HCT116 (cell line): Measurements from ENCODE around the gene CCDC91. TPM values are rescaled to one million over a fixed set of nuclear protein-coding genes. Genes with fewer than 3 reads are reported as not detected.

Experiments
- ATAC-seq: fragments of 200-7000 bp; cut with Tn5 transposase; 2 replicates; pipeline ENCODE4 v1.9.1; 2020; ENCODE audit warnings: mild to moderate bottlenecking, moderate library complexity
- BruUV-seq: library from RNA; stranded (reverse); fragments of 400-500 nt; replicated peaks from 2 replicates; lab custom pipeline; 2021; lab: Mats Ljungman, UMichigan
- CTCF ChIA-PET: fragments of 300-600 bp; sonication (Branson Sonifier 250); formaldehyde crosslinking; loops from one replicate; lab custom pipeline; 2021; ENCODE audit warnings: antibody characterized with exemption; lab: Charles Lee
- POLR2A ChIA-PET: fragments of 300-600, 350-600 bp; sonication (Branson Sonifier 250); formaldehyde crosslinking; loops from one replicate; lab custom pipeline; 2021; ENCODE audit warnings: antibody characterized with exemption; lab: Charles Lee
- RAD21 ChIA-PET, 2 experiments: fragments of 300-600 bp; sonication (Branson Sonifier 250); formaldehyde crosslinking; loops; one replicate each; lab custom pipeline; 2023; ENCODE audit warnings: low total read pairs in 2 of 2; ENCODE audit not compliant: uncharacterized antibody in 2 of 2, unreplicated experiment in 2 of 2, low non-redundant PET in 1 of 2; lab: Charles Lee
- DNase-seq: peaks from one replicate; pipeline ENCODE4 v3.0.0-alpha.2; 2010; ENCODE audit warnings: low read depth, low spot score
- H2AFZ ChIP-seq: fragments of 200-600 bp; shearing (Covaris generic), sonication (generic); 2 replicates; pipeline ENCODE4 v1.6.1; 2017; ENCODE audit warnings: low read depth, mixed run types, mixed read lengths, antibody characterized with exemption, low read length; ENCODE audit not compliant: poor library complexity, severe bottlenecking
- H3K27ac ChIP-seq: 2 replicates; pipeline ENCODE4 v1.5.1; 2012; ENCODE audit warnings: low read depth, low read length
- H3K27me3 ChIP-seq: fragments of 200-600 bp; sonication (generic); 2 replicates; pipeline ENCODE4 v1.6.1; 2016; ENCODE audit warnings: mixed run types, low read length, mixed read lengths; ENCODE audit not compliant: insufficient read depth
- H3K36me3 ChIP-seq, 2 experiments: fragments of 200-500 bp in 1 of 2; fragments of 200-600 bp in 1 of 2; sonication (Bioruptor generic) in 1 of 2; sonication (generic) in 1 of 2; 2 replicates each; pipeline versions ENCODE4 v1.5.1 to v1.6.1; 2014 to 2016; ENCODE audit warnings: low read length in 2 of 2, inconsistent platforms in 1 of 2, mixed read lengths in 1 of 2, mixed run types in 1 of 2; ENCODE audit not compliant: insufficient read depth in 2 of 2, control insufficient read depth in 1 of 2
- H3K4me1 ChIP-seq, 2 experiments: fragments of 200-600 bp in 1 of 2; sonication (generic) in 1 of 2; 2 replicates each; pipeline versions ENCODE4 v1.5.1 to v1.6.1; 2012 to 2017; ENCODE audit warnings: low read length in 2 of 2, inconsistent platforms in 1 of 2, mild to moderate bottlenecking in 1 of 2, mixed read lengths in 1 of 2, mixed run types in 1 of 2, moderate library complexity in 1 of 2; ENCODE audit not compliant: insufficient read depth in 2 of 2, control insufficient read depth in 1 of 2
- H3K4me2 ChIP-seq: fragments of 200-600 bp; sonication (generic); 2 replicates; pipeline ENCODE4 v1.6.1; 2017; ENCODE audit warnings: mixed run types, low read length, mixed read lengths
- H3K4me3 ChIP-seq, 2 experiments: fragments of 200-600 bp in 1 of 2; sonication (generic) in 1 of 2; replicated peaks in 1 of 2; 2 replicates each; pipeline ENCODE4 v1.5.1; 2011 to 2016; ENCODE audit warnings: low read length in 2 of 2, control low read depth in 1 of 2, low read depth in 1 of 2, mild to moderate bottlenecking in 1 of 2, mixed read lengths in 1 of 2, mixed run types in 1 of 2
- H3K79me2 ChIP-seq: fragments of 200-600 bp; sonication (generic); 2 replicates; pipeline ENCODE4 v1.6.1; 2017; ENCODE audit warnings: mild to moderate bottlenecking, mixed run types, low read length, moderate library complexity, mixed read lengths; ENCODE audit not compliant: insufficient read depth
- H3K9ac ChIP-seq: fragments of 200-600 bp; sonication (generic); 2 replicates; pipeline ENCODE4 v1.6.1; 2016; ENCODE audit warnings: low read length, mixed read lengths
- H3K9me2 ChIP-seq: fragments of 200-600 bp; sonication (generic), shearing (Covaris generic); 2 replicates; pipeline ENCODE4 v1.6.1; 2017; ENCODE audit warnings: mixed run types, mild to moderate bottlenecking, moderate library complexity; ENCODE audit not compliant: insufficient read depth
- H3K9me3 ChIP-seq, 2 experiments: fragments of 200-500 bp in 1 of 2; fragments of 200-600 bp in 1 of 2; sonication (Bioruptor generic) in 1 of 2; sonication (generic) in 1 of 2; 2 replicates each; pipeline ENCODE4 v1.6.1; 2014 to 2017; ENCODE audit warnings: low read length in 2 of 2, mixed read lengths in 2 of 2, inconsistent platforms in 1 of 2, low read depth in 1 of 2, mild to moderate bottlenecking in 1 of 2, mixed run types in 1 of 2, moderate library complexity in 1 of 2; ENCODE audit not compliant: control insufficient read depth in 1 of 2, insufficient read depth in 1 of 2
- H4K20me1 ChIP-seq: fragments of 200-600 bp; sonication (generic), shearing (Covaris generic); 2 replicates; pipeline ENCODE4 v1.6.1; 2017; ENCODE audit warnings: mixed run types, mild to moderate bottlenecking, moderate library complexity; ENCODE audit not compliant: insufficient read depth
- ATF3 ChIP-seq: IDR thresholded peaks from 2 replicates; pipeline ENCODE4 v1.6.1; 2012
- CEBPB ChIP-seq: IDR thresholded peaks from 2 replicates; pipeline ENCODE4 v1.6.1; 2012; ENCODE audit warnings: low read depth
- CTCF ChIP-seq, 3 experiments: fragments of 200-600 bp in 1 of 3; sonication (generic) in 1 of 3; IDR thresholded peaks in 2 of 3; conservative IDR thresholded peaks in 1 of 3; 2 replicates each; pipeline ENCODE4 v1.5.1; 2012 to 2017; ENCODE audit warnings: low read depth in 2 of 3, low read length in 2 of 3, antibody characterized with exemption in 1 of 3, borderline replicate concordance in 1 of 3, control low read depth in 1 of 3, mild to moderate bottlenecking in 1 of 3, mixed read lengths in 1 of 3, mixed run types in 1 of 3, moderate library complexity in 1 of 3; ENCODE audit not compliant: insufficient read depth in 1 of 3
- EZH2 ChIP-seq: fragments of 200-600 bp; sonication (generic); IDR thresholded peaks from 2 replicates; pipeline ENCODE4 v1.6.1; 2017; ENCODE audit warnings: antibody characterized with exemption, mixed run types
- EZH2phosphoT487 ChIP-seq: fragments of 200-600 bp; IDR thresholded peaks from 2 replicates; pipeline ENCODE4 v1.6.1; 2018; ENCODE audit warnings: antibody characterized with exemption, borderline replicate concordance
- FOSL1 ChIP-seq: IDR thresholded peaks from 2 replicates; pipeline ENCODE4 v1.6.1; 2012; ENCODE audit warnings: low read depth
- POLR2A ChIP-seq: IDR thresholded peaks from 2 replicates; pipeline ENCODE4 v1.7.0; 2011; ENCODE audit warnings: borderline replicate concordance; ENCODE audit not compliant: insufficient read depth, insufficient read length; ENCODE audit errors: extremely low read depth
- POLR2AphosphoS5 ChIP-seq: IDR thresholded peaks from 2 replicates; pipeline ENCODE4 v1.6.1; 2011; ENCODE audit warnings: mild to moderate bottlenecking, low read depth, low read length, moderate library complexity
- RAD21 ChIP-seq: IDR thresholded peaks from 2 replicates; pipeline ENCODE4 v1.6.1; 2012; ENCODE audit warnings: low read depth, mild to moderate bottlenecking
- REST ChIP-seq: IDR thresholded peaks from 2 replicates; pipeline ENCODE4 v1.6.1; 2012; ENCODE audit warnings: low read depth
- SIN3A ChIP-seq: IDR thresholded peaks from 2 replicates; pipeline ENCODE4 v1.6.1; 2012; ENCODE audit warnings: low read depth
- SRF ChIP-seq: IDR thresholded peaks from 2 replicates; pipeline ENCODE4 v1.6.1; 2012; ENCODE audit warnings: low read depth
- ZFX ChIP-seq: fragments of 450-650 bp; IDR thresholded peaks from 2 replicates; pipeline ENCODE4 v1.6.1; 2017
- ZNF274 ChIP-seq: fragments of 200-500 bp; sonication (Bioruptor generic); IDR thresholded peaks from 2 replicates; pipeline ENCODE4 v1.6.1; 2014; ENCODE audit warnings: mild to moderate bottlenecking, low read depth, low read length, inconsistent platforms
- intact Hi-C: fragments of 100-400 bp; cut with micrococcal nuclease; formaldehyde crosslinking; loops from 2 replicates; pipeline ENCODE4 v1.10.0; 2022
- total RNA-seq: library from RNA; stranded (reverse); gene quantifications from one replicate; pipeline ENCODE4 v1.2.1, GENCODE V29; 2021; ENCODE audit not compliant: unreplicated experiment

The CCDC91 gene
- total RNA-seq, 1 experiment from 2014 or later: 18.1 TPM

- H3K79me2 ChIP-seq: no peaks in the 10 kb centered on the region
- H3K9me2 ChIP-seq: no peaks in the 10 kb centered on the region
- H4K20me1 ChIP-seq: no peaks in the 10 kb centered on the region
- TF ChIP-seq CTCF (IDR thresholded peaks at IDR 0.05 in 2 of 3, conservative IDR thresholded peaks at IDR 0.05 in 1 of 3; ENCODE audit: borderline replicate concordance in 1 of 3, insufficient read depth in 1 of 3, low read depth in 2 of 3, low read length in 2 of 3): no peak
- no peak for TF ChIP-seq EZH2
- TF ChIP-seq EZH2phosphoT487: no peak
- TF ChIP-seq SRF: no peak
- no peak for TF ChIP-seq ZFX
- no peak for TF ChIP-seq REST
- TF ChIP-seq SIN3A: no peak
- no peak for TF ChIP-seq POLR2AphosphoS5
- no peak for TF ChIP-seq CEBPB
- no peak for TF ChIP-seq POLR2A
- no peak for TF ChIP-seq RAD21
- TF ChIP-seq ZNF274: no peak
- no peak for TF ChIP-seq ATF3
- TF ChIP-seq FOSL1: no peak
- TF ChIP-seq, all 23 proteins: peak for 0
- ChIA-PET POLR2A (no interaction called here), CTCF (no interaction called here), RAD21 (no interaction called here)
- no peak overlapping the region for H2AFZ ChIP-seq
- no peak overlapping the region for H3K4me3 ChIP-seq
- no TSS peak for BruUV-seq
- no peak for DNase-seq
- intact Hi-C loops: no loop called here
- no peak overlapping the region for H3K4me2 ChIP-seq
- no peaks in the 10 kb centered on the region for H3K9me3 ChIP-seq
- H3K4me1 ChIP-seq: no peaks in the 10 kb centered on the region
- no peaks in the 10 kb centered on the region for H3K36me3 ChIP-seq
- no peaks in the 10 kb centered on the region for H3K27me3 ChIP-seq
- no peak for ATAC-seq
- no peak overlapping the region for H3K27ac ChIP-seq
- no peak overlapping the region for H3K9ac ChIP-seq
These were observed 394.9 kb downstream of the CCDC91 start for GRCh38 chr12:28585146-28585545.
